GM19395 (cell line): Measurements from ENCODE around the gene HEATR1.
A peak's percentile ranks its signal among the peaks of the same experiment; 100 is the strongest.

Source experiments
- ATAC-seq: cut with Tn5 transposase; IDR thresholded peaks from one replicate; pipeline ENCODE4 v1.9.1; 2021; ENCODE audit warnings: mild to moderate bottlenecking, moderate library complexity; ENCODE audit not compliant: unreplicated experiment

The HEATR1 gene

GRCh38 chr1:236545621-236546169 is 58.6 kb downstream of the HEATR1 start:
- no peak for ATAC-seq

DNA sequence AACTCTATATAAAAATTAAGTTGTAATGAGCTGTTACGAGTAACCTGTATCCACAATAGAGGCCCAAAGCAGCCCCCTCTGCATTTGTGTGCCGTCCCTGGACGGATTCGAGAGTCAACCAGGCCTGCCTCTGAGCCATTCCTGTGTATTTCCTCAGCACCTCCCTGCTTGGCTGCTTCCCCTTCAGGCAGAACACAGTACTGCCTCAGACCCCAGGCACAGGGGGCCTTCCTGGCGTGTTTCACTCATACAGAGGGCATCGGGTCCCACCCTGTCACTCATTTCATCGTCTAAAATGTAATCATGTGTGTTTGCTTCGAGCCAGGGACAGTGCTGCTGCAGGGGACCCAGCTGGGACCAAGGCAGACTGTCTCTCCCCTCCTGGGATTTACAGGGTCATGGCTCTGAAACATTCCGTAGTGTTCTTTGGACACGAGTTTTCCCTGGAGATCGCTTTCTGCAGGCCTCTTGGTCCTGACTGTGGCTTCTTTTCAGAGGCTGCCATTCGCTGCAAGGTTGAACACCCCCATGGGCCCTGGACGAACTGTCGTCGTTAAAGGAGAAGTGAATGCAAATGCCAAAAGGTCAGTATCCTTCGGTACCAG is 61.1 kb downstream of the HEATR1 start:
- ATAC-seq, result no peak

GRCh38 chr1:236541710-236542109 is 62.6 kb downstream of the HEATR1 start:
- ATAC-seq, result no peak

GRCh38 chr1:236540813-236541465 is 63.4 kb downstream of the HEATR1 start:
- no peak for ATAC-seq

- no peak for ATAC-seq
Measured at GRCh38 chr1:236536540-236536939, 67.8 kb downstream of the HEATR1 start.

DNA sequence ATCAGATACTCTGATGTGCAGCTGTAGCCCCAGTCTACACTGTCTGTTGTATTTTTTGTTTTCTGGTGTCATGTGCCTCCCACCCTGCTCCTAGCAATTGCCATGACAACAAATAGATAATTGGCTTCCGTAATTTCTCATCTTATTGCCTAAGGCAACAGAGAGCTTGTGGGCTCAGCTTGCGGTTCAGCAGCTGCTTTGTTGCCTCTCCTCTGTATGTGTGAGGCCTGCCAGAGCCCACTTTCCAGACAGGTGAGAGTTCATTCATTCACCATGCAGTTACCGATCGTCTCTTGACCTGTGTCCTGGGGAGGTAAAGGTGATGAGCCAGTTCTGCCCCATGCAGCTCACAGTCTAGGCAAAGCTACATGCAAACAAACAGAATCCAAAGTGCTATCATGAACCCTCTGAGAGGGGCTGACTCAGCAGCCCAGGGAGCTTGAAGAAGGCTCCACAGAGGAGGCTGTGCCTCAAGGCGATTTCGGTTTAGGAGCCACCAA is 68.6 kb downstream of the HEATR1 start:
- no peak for ATAC-seq

DNA sequence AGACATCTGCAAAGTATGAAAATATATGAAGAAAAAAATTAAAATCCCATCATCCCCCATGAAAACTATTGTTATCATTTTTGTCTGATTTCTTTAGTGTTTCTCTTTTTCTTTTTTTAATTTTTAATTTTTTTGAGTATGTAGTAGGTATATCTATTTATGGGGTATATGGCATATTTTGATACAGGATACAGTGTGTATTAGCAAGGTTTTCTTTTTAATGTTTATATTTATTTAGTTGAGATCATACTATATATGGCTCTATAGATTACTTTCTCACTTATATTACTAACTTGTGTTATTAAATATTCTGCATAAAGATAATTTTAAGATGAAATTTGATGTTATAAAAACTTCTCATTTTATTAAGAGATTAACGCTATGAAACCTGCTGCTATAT is 69.1 kb downstream of the HEATR1 start:
- no peak for ATAC-seq

GRCh38 chr1:236534151-236534651 is 70.1 kb downstream of the HEATR1 start:
- ATAC-seq, result no peak

- ATAC-seq, result no peak
Measured at GRCh38 chr1:236532850-236533249, 71.5 kb downstream of the HEATR1 start.

GRCh38 chr1:236530959-236531358 is 73.4 kb downstream of the HEATR1 start:
- ATAC-seq, result no peak

GRCh38 chr1:236530286-236530685 is 74.0 kb downstream of the HEATR1 start:
- ATAC-seq, result no peak

DNA sequence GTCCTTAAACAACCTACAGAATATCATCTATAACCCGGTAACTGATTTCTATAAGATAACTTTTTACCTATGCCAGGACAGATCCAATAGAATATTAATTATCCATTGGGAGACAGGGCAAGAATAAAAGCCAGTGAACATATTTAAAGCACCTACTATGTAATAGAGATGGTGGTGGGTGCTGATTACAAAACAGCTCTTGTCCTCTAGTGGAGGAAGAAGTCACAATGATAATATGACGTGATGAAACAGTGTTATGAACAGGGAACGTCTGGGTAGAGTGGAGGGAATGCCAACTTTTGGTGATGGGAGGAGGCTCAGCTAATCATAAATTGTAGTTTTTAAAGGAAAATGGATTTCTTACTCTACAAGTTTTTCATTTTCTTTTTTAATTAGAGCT is 78.2 kb downstream of the HEATR1 start:
- ATAC-seq, result no peak

GRCh38 chr1:236524895-236525184 is 79.5 kb downstream of the HEATR1 start:
- ATAC-seq, result peak; percentile 6

GRCh38 chr1:236524142-236524894 is 80.0 kb downstream of the HEATR1 start:
- ATAC-seq, result peak; percentile 91

GRCh38 chr1:236523704-236524141 is 80.6 kb downstream of the HEATR1 start, which contains the start of gene LGALS8:
LGALS8 (plus strand) TSS chr1:236523982; CDS start chr1:236526071, 2,089 bp downstream.
- peak; percentile 70 for ATAC-seq

GRCh38 chr1:236522937-236523703 is 81.2 kb downstream of the HEATR1 start:
- peak; percentile 0 for ATAC-seq

GRCh38 chr1:236520445-236521005 is 83.8 kb downstream of the HEATR1 start:
- ATAC-seq, result no peak

- no peak for ATAC-seq
Measured at GRCh38 chr1:236518322-236518721, 86.0 kb downstream of the HEATR1 start.

- no peak for ATAC-seq
Measured at GRCh38 chr1:236516929-236517704, 87.2 kb downstream of the HEATR1 start.
